WTC11 (cell line): ENCODE measurements around the gene SAMD1.

ENCODE experiments used
- CREM ChIP-seq: sonication (generic); formaldehyde crosslinking; IDR thresholded peaks from 2 replicates; pipeline ENCODE4 v1.8.1; 2022; ENCODE audit warnings: mild to moderate bottlenecking, missing genetic modification reagents, moderate library complexity
- CTCF ChIP-seq: fragments of 200-600 bp; IDR thresholded peaks from 2 replicates; pipeline ENCODE4 v1.8.0; 2022; ENCODE audit warnings: antibody characterized with exemption
- ELF4 ChIP-seq: sonication (generic); formaldehyde crosslinking; IDR thresholded peaks from 2 replicates; pipeline ENCODE4 v1.8.1; 2022; ENCODE audit warnings: low read depth, mild to moderate bottlenecking, moderate library complexity, missing genetic modification reagents
- ESRRA ChIP-seq: sonication (generic); formaldehyde crosslinking; IDR thresholded peaks from 2 replicates; pipeline ENCODE4 v1.8.1; 2022; ENCODE audit warnings: mild to moderate bottlenecking, missing genetic modification reagents, borderline replicate concordance
- FOXP1 ChIP-seq: sonication (generic); formaldehyde crosslinking; IDR thresholded peaks from 2 replicates; pipeline ENCODE4 v1.8.0; 2022; ENCODE audit warnings: missing genetic modification reagents, mild to moderate bottlenecking, moderate library complexity, borderline replicate concordance
- IRF2 ChIP-seq: sonication (generic); formaldehyde crosslinking; IDR thresholded peaks from 2 replicates; pipeline ENCODE4 v1.8.0; 2022; ENCODE audit warnings: low read depth, missing genetic modification reagents, borderline replicate concordance
- JUN ChIP-seq: sonication (generic); formaldehyde crosslinking; IDR thresholded peaks from 2 replicates; pipeline ENCODE4 v1.8.0; 2023; ENCODE audit warnings: mild to moderate bottlenecking, missing genetic modification reagents
- NR2C2 ChIP-seq: sonication (generic); formaldehyde crosslinking; IDR thresholded peaks from 2 replicates; pipeline ENCODE4 v1.8.0; 2022; ENCODE audit warnings: mild to moderate bottlenecking, missing genetic modification reagents
- NR3C1 ChIP-seq: sonication (generic); formaldehyde crosslinking; conservative IDR thresholded peaks from 2 replicates; pipeline ENCODE4 v1.8.1; 2023; ENCODE audit warnings: low read depth, mild to moderate bottlenecking, missing genetic modification reagents
- TEAD4 ChIP-seq: sonication (generic); formaldehyde crosslinking; IDR thresholded peaks from 2 replicates; pipeline ENCODE4 v1.8.0; 2022; ENCODE audit warnings: mild to moderate bottlenecking, missing genetic modification reagents
- ZNF263 ChIP-seq: sonication (generic); formaldehyde crosslinking; IDR thresholded peaks from 2 replicates; pipeline ENCODE4 v1.8.1; 2022; ENCODE audit warnings: low read depth, mild to moderate bottlenecking, moderate library complexity, missing genetic modification reagents
- ZNF317 ChIP-seq: sonication (generic); formaldehyde crosslinking; IDR thresholded peaks from 2 replicates; pipeline ENCODE4 v1.8.1; 2023; ENCODE audit warnings: low read depth, mild to moderate bottlenecking, moderate library complexity, missing genetic modification reagents, borderline replicate concordance
- ZNF512 ChIP-seq: sonication (generic); formaldehyde crosslinking; IDR thresholded peaks from 2 replicates; pipeline ENCODE4 v1.8.1; 2022; ENCODE audit warnings: missing genetic modification reagents, borderline replicate concordance
- TF ChIP-seq, protein P1 (sequence below): sonication (generic); formaldehyde crosslinking; IDR thresholded peaks from 2 replicates; pipeline ENCODE4 v1.8.0; 2022; ENCODE audit warnings: mild to moderate bottlenecking, missing genetic modification reagents

- TF ChIP-seq JUN (no peak), ZNF512 (no peak), ELF4 (CRISPR knock-in tag) (no peak), CTCF (no peak), IRF2 (CRISPR knock-in tag) (no peak), CREM (CRISPR knock-in tag) (peak; percentile 46; the same call in 1 of the 2 replicates), NR3C1 (CRISPR knock-in tag) (no peak), ESRRA (CRISPR knock-in tag) (no peak), FOXP1 (CRISPR knock-in tag) (no peak; the same call in 1 of the 2 replicates), ZNF317 (CRISPR knock-in tag) (no peak), TEAD4 (CRISPR knock-in tag) (no peak), NR2C2 (CRISPR knock-in tag) (no peak), ZNF263 (CRISPR knock-in tag) (no peak)
- TF ChIP-seq, protein P1, sequence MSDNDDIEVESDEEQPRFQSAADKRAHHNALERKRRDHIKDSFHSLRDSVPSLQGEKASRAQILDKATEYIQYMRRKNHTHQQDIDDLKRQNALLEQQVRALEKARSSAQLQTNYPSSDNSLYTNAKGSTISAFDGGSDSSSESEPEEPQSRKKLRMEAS (CRISPR knock-in tag), result no peak
Measured at GRCh38 chr19:14117668-14118164, 27.2 kb upstream of the SAMD1 start, which contains the start of gene PRKACA.
